T-helper 2 cell treated with Interferon-gamma antibody and Interleukin-4, amounts not matched to agents 5 μg/mL and 100 μg/mL, for 36 hours (primary cell): ENCODE measurements around the gene TMEM202.

Experiments
- DNase-seq: peaks from one replicate; pipeline ENCODE4 v3.0.0; 2021; ENCODE audit warnings: low spot score
- H3K27ac Mint-ChIP-seq: one replicate; pipeline ENCODE4 v1.8.0; 2021; ENCODE audit warnings: mild to moderate bottlenecking, mixed read lengths
- H3K27me3 Mint-ChIP-seq: one replicate; pipeline ENCODE4 v1.8.0; 2021; ENCODE audit warnings: low read depth, mixed read lengths
- H3K36me3 Mint-ChIP-seq: one replicate; pipeline ENCODE4 v1.8.0; 2021; ENCODE audit warnings: low read depth, mixed read lengths
- H3K4me1 Mint-ChIP-seq: one replicate; pipeline ENCODE4 v1.8.0; 2021; ENCODE audit warnings: low read depth, mixed read lengths
- H3K4me3 Mint-ChIP-seq: one replicate; pipeline ENCODE4 v1.8.0; 2022; ENCODE audit warnings: mild to moderate bottlenecking, moderate library complexity, mixed read lengths
- H3K9me3 Mint-ChIP-seq: one replicate; pipeline ENCODE4 v1.8.0; 2021; ENCODE audit warnings: mixed read lengths

TMEM202 gene, protein sequence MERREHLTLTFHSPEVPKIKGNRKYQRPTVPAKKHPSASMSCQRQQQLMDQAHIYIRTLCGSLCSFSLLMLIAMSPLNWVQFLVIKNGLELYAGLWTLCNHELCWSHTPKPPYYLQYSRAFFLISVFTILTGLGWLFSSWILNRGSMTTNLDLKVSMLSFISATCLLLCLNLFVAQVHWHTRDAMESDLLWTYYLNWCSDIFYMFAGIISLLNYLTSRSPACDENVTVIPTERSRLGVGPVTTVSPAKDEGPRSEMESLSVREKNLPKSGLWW

DNA sequence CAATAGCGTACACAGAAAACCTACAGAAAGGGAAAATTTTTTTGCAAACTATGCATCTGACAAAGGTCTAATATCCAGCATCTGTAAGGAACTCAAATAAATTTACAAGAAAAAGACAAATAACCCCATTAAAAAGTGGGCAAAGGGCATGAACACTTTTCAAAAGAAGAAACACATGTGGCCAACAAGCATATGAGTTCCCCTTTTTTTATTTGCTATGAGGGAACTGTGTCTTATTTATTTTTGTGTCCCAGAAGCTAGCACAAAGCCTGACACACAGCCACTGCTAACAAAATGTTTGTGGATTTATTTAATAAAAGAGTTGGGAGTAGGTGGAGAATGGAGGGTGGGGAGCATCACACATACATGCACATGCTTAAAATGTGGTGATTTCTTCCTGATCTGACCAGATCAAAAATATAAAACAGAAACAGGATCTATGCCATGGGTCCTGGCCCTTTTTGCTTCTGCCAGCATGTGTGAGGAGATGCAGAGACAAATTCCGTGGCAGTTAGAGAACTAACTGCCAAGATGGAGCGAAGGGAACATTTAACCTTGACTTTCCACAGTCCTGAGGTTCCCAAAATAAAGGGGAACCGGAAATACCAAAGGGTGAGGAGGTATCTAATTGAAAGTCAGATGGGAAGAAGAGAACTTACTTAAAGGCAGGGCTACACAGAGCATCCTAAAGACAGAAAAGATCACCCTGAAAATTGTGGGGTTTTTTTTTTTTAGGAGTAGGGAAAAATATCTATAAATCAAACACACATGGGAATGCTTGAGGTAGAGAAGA lies at the start of gene TMEM202:
Gene TMEM202 (plus strand): TSS at position 510 of the 793 bp plus-strand sequence. CDS start 22 bp downstream, at position 532.
- peaks cover 13% of the 10 kb centered on the region for H3K27me3 Mint-ChIP-seq
- H3K36me3 Mint-ChIP-seq, result no peaks in the 10 kb centered on the region
- no peak within 1 kb of the TSS for H3K4me3 Mint-ChIP-seq
- no peak within 1 kb of the TSS for H3K27ac Mint-ChIP-seq
- H3K9me3 Mint-ChIP-seq, result no peaks in the 10 kb centered on the region
- no peaks in the 10 kb centered on the region for H3K4me1 Mint-ChIP-seq
- DNase-seq, result no peak

DNA sequence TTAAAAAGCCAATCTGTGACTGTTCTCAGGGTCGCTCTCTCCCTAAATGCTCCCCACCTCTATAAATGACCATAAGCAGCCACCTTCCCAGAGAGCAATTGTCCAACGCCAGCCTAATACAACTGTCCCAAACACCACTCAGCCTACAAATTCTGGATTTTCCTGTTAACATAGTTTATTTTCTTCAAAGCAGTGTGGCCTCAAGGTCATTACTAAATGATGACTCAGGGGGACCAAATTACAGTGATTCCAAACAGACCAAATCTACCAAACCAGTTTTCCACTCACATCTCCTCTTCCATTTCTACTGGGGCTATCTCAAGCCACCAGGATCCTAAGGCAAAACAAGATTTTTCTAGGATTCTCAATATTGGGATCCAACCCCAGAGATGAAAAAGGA lies 44.8 kb upstream of the TMEM202 start:
- H3K36me3 Mint-ChIP-seq, result peaks cover 14% of the 10 kb centered on the region
- H3K27ac Mint-ChIP-seq, result no peak overlapping the region
- DNase-seq, result no peak
- no peak overlapping the region for H3K4me3 Mint-ChIP-seq
- H3K9me3 Mint-ChIP-seq, result no peaks in the 10 kb centered on the region
- H3K4me1 Mint-ChIP-seq, result no peaks in the 10 kb centered on the region
- H3K27me3 Mint-ChIP-seq, result no peaks in the 10 kb centered on the region

DNA sequence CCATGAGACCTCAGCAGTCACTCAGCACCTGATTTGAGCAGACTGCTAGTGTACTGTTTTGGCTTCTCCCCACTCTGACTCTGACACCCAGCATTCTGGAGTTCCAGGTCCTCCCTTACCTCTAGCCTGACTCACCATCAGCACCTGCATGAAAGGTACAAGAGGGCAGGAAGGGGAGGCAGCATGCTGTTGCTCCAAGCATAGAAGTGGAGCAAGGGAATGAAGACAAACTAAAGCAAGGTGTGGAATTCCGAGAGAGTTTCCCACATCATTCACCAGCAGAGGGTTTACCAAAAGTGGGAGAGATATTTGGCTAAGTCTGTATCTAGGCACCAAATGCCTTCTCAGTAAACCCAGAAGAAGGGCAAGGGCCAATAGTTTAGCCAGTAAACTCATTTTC lies 43.6 kb upstream of the TMEM202 start:
- Mint-ChIP-seq H3K27me3 (no peaks in the 10 kb centered on the region), H3K4me3 (no peak overlapping the region), H3K4me1 (peaks cover 5% of the 10 kb centered on the region), H3K9me3 (no peaks in the 10 kb centered on the region), H3K27ac (no peak overlapping the region), H3K36me3 (peaks cover 5% of the 10 kb centered on the region)
- DNase-seq, result no peak

DNA sequence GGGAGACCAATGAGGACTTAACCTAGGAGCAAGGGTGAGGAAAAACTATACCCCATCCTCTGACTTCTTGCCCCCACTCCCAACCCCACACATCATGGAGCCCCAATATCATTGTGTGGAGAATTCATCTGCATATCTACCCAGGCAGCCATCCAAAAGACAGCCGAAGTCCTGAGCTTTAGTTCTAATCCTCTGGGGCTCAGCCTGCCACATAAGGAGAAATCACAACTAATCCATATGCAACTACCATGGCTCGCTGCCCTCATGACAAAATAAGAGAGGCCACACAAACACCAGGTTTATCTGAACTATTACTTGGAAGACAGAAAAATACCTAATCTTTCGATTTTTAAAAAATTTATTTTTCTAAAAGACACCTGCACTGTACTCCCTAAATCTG lies 40.0 kb upstream of the TMEM202 start:
- no peaks in the 10 kb centered on the region for H3K27me3 Mint-ChIP-seq
- no peak overlapping the region for H3K4me3 Mint-ChIP-seq
- H3K27ac Mint-ChIP-seq, result no peak overlapping the region
- peaks cover 5% of the 10 kb centered on the region for H3K36me3 Mint-ChIP-seq
- no peak for DNase-seq
- peaks cover 5% of the 10 kb centered on the region for H3K4me1 Mint-ChIP-seq
- no peaks in the 10 kb centered on the region for H3K9me3 Mint-ChIP-seq

DNA sequence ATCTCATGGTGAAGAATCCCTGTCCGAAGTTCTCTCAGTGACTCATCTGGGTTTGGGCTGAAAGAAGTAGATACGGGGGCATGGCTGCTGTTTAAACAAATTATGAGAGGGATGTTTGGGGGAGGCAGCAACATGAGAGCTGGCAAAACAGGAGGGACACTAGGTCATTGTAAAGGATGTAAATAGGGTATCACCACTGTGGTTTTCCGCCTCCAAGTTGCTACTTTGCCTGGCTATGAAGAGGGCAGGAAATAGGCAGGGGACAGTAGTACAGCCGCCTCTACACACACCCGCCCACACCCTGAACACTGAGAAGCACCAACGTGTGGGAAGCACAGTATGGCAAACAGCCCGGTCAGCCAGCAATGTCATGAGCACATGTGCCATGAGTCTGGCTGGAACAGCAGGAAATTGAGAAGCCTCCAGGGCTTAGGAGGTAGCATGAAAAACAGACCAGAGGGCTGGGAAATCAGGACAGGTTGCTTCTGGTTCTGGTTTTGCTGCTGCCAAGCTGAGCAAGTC lies 39.4 kb upstream of the TMEM202 start:
- no peak overlapping the region for H3K27ac Mint-ChIP-seq
- no peak overlapping the region for H3K4me3 Mint-ChIP-seq
- no peak for DNase-seq
- no peaks in the 10 kb centered on the region for H3K9me3 Mint-ChIP-seq
- peaks cover 2% of the 10 kb centered on the region for H3K36me3 Mint-ChIP-seq
- H3K4me1 Mint-ChIP-seq, result peaks cover 5% of the 10 kb centered on the region
- no peaks in the 10 kb centered on the region for H3K27me3 Mint-ChIP-seq

DNA sequence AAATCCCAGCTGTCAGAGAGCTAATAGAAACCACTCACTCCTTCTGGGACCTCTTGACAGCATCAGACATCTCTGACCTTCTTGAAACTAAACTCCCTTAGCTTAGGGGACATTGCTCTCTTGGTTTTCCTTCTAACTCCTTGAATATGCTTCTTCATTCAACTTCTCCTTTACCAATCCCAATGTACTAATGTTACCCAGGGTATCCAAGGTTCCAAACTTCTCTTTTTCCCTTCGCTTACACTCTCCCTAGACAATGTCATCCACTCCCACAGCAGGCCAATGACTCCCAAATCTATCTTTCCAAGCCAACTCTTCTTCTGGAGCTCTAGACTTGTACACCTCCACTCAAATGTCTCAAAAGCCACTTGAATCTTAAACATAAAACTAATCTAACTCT lies 36.9 kb upstream of the TMEM202 start:
- no peak overlapping the region for H3K27ac Mint-ChIP-seq
- no peak for DNase-seq
- H3K4me1 Mint-ChIP-seq, result peaks cover 12% of the 10 kb centered on the region
- H3K27me3 Mint-ChIP-seq, result no peaks in the 10 kb centered on the region
- no peaks in the 10 kb centered on the region for H3K9me3 Mint-ChIP-seq
- H3K36me3 Mint-ChIP-seq, result no peaks in the 10 kb centered on the region
- H3K4me3 Mint-ChIP-seq, result no peak overlapping the region

DNA sequence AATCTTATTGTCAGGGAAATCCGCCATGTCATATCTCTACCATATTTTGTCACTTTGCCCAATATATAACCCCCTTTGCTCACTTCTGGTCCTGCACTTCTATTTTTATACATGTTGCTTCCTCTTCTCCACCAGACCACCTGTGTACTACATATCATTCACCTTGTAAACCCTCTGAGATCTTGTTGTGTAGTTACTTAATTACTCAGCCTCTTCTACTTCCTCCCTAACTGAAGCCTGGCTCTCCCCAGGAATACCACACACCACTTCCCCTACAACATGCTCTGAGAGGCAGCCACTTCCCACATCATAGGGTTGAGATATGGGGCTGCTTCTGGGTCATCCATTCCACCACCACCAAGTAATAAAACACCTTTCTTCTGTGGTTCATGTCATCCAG lies 32.3 kb upstream of the TMEM202 start:
- DNase-seq, result peak; percentile 10
- H3K27ac Mint-ChIP-seq, result peak overlapping the region; percentile 34
- H3K4me1 Mint-ChIP-seq, result peaks cover 18% of the 10 kb centered on the region
- H3K36me3 Mint-ChIP-seq, result peaks cover 12% of the 10 kb centered on the region
- H3K4me3 Mint-ChIP-seq, result peak overlapping the region; percentile 1
- H3K9me3 Mint-ChIP-seq, result no peaks in the 10 kb centered on the region
- H3K27me3 Mint-ChIP-seq, result no peaks in the 10 kb centered on the region

DNA sequence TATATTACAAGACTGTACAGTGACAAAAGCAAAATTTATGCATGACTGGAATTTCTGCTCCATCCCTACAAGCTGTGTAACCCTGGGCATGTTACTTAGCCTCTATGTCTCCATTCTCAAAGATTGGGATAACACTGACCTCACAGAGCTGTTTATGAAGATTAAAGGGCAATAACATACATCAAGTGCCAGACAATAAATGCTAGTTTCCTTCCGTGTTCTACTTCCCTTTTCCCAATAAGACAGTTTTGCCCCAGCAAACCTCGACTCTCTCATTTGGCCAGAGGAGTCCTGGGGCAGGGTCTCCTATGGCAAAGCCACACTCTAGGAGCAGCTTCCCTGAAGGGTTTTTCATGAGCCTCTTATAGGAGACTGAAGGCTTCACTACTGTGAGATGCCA lies 29.8 kb upstream of the TMEM202 start:
- Mint-ChIP-seq H3K4me3 (no peak overlapping the region), H3K27ac (no peak overlapping the region)

DNA sequence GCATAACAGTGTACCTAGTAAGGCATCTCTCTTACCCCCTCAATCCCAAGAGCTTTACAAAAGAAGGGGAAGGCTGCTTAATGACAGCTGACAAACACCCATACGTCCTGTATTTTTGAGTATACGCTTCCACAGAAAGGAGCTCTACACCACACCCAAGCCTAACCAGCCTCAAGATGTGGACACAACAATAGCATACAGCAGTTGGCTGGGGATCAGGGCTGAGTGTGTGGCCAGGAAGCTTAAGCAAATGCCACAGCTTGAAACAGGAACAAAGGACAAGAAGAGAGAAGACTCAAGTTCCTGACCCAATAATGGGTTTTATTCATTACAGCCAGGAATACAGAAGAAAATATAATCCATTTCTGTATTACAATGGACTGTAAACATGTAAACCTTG lies 29.2 kb upstream of the TMEM202 start:
- Mint-ChIP-seq H3K27ac (peak overlapping the region; percentile 41), H3K4me1 (peaks cover 23% of the 10 kb centered on the region)
- DNase-seq, result no peak

More for the DNA sequence above, 29.8 kb upstream of the TMEM202 start:
- Mint-ChIP-seq H3K36me3 (peaks cover 12% of the 10 kb centered on the region), H3K27me3 (no peaks in the 10 kb centered on the region), H3K9me3 (no peaks in the 10 kb centered on the region), H3K4me1 (peaks cover 22% of the 10 kb centered on the region)
- no peak for DNase-seq

DNA sequence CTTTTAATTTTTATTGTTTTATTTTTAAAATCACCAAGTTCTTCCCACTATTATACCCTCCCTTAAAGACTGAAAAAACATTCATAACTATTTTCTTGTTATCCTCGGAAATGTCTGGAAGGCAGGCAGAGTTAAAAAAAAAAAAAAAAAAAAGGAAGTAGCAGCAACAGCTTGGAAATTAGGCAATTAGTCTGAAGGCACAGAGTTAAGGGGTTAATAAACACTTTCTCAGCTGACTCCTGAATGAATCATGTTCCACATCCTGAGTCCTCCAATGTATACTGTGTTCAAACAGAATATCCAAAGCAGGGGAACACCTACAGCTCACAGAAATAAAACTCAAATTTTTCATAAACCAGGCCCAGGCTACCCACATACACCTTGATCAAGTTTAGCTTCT lies 28.1 kb upstream of the TMEM202 start:
- Mint-ChIP-seq H3K9me3 (no peaks in the 10 kb centered on the region), H3K27ac (no peak overlapping the region), H3K4me3 (no peak overlapping the region), H3K36me3 (peaks cover 17% of the 10 kb centered on the region), H3K4me1 (peaks cover 34% of the 10 kb centered on the region), H3K27me3 (no peaks in the 10 kb centered on the region)
- DNase-seq, result no peak

More for the DNA sequence above, 29.2 kb upstream of the TMEM202 start:
- H3K9me3 Mint-ChIP-seq, result no peaks in the 10 kb centered on the region
- no peaks in the 10 kb centered on the region for H3K27me3 Mint-ChIP-seq
- peaks cover 12% of the 10 kb centered on the region for H3K36me3 Mint-ChIP-seq
- no peak overlapping the region for H3K4me3 Mint-ChIP-seq

DNA sequence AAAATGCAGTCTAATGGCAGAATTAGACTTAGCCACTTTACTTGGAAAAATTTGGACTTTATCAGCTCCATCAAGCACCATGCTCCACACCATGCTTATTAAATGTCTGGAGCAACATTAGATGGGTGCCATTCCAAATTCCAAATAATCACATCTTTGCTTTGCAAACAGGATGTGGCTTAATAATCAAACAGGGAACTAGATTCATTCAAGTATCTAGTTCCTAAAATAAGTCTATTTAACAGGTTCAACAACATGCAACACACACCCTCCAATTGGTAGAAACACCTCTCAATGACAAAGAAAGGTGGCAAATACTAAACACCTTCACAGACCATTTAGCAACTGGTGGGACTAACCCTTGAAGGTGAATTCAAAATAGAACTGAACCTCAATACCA lies 25.7 kb upstream of the TMEM202 start:
- no peak overlapping the region for H3K27ac Mint-ChIP-seq
- peaks cover 34% of the 10 kb centered on the region for H3K4me1 Mint-ChIP-seq

DNA sequence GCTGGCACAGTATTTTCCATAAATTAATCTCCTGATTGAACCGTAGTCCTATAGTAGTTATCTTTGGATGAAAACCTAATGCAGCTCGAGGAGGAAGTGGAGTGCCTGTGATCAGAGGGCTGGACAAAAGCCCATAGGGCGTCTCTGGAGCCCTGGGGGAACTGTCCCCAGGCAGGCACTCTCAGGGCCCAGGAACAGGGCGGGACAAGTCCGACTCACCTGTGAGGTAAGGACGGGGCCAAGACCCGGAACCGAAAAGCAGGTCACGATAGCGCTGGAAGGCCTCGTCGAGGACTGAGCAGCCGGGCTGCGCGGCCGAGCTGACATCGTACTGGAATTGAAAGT lies 22.6 kb upstream of the TMEM202 start:
- Mint-ChIP-seq H3K4me1 (peaks cover 31% of the 10 kb centered on the region), H3K36me3 (peaks cover 9% of the 10 kb centered on the region), H3K4me3 (peak overlapping the region; percentile 97)

More for the DNA sequence above, 25.7 kb upstream of the TMEM202 start:
- no peaks in the 10 kb centered on the region for H3K27me3 Mint-ChIP-seq
- H3K36me3 Mint-ChIP-seq, result peaks cover 16% of the 10 kb centered on the region
- H3K9me3 Mint-ChIP-seq, result no peaks in the 10 kb centered on the region
- no peak overlapping the region for H3K4me3 Mint-ChIP-seq
- DNase-seq, result no peak

DNA sequence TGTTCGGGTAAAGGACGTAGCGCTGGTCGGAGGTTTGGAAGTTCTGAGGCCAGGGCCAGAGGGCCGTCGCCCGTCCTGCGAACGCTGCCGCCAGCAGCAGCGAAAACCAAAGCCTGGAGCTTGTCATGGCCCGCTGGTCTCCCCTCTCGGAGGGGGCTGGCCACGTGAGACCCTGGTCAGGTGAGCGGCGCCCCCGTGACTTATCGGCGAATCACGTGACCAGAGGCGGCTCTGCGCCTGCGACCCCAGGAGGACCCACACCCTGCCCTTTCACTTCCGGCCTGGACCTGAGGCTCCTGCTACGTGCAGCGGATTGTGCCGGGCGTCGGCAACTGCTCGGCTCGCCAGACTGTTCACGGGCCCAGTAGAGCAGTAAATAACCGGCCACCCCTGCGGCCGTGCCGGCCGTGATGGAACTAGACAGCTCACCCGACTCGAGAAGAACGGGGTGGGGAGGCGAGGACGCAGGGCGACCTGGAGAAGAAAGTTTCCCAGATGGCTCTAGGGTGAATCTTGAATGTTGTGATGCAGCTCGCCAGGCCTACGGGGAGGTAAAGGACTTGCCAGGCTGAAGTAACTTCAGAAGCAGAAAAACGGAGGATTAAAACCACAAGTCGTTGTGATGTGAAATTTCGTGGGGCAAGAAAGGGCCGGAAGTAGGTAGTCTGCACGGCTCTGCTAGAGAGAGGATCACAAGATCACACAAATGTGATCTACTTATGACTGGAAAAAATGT lies 22.1 kb upstream of the TMEM202 start, which contains the start of gene HEXA:
Gene HEXA (minus strand): TSS at position 169 of the 736 bp plus-strand sequence. CDS start 42 bp downstream, at position 127.
- no peaks in the 10 kb centered on the region for H3K27me3 Mint-ChIP-seq
- H3K4me1 Mint-ChIP-seq, result peaks cover 31% of the 10 kb centered on the region
- peak within 1 kb of the TSS; percentile 98 for H3K27ac Mint-ChIP-seq
- H3K36me3 Mint-ChIP-seq, result peaks cover 9% of the 10 kb centered on the region
- peak; percentile 95 for DNase-seq
- H3K9me3 Mint-ChIP-seq, result no peaks in the 10 kb centered on the region
- peak within 1 kb of the TSS; percentile 97 for H3K4me3 Mint-ChIP-seq

More for the DNA sequence above, 22.6 kb upstream of the TMEM202 start:
- no peaks in the 10 kb centered on the region for H3K27me3 Mint-ChIP-seq
- no peak for DNase-seq
- no peaks in the 10 kb centered on the region for H3K9me3 Mint-ChIP-seq
- peak overlapping the region; percentile 98 for H3K27ac Mint-ChIP-seq

DNA sequence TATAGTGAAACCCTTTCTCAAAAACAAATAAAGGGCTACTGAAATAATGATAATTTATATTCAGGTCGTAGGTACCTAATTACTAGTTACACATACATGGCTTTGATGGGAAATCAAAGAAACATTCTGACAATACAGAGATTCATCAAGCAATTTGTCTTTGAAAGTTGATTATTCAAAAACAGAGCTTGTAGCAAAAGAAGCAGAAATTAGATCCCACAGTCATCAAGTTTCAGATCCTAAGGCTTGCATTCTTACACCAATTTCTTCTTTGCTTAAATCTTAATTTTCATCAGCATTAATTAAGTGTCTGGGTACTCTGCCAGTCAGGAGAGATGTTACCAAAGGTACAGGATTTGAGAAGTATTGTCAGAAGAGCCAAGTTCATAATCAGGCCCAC lies 20.8 kb upstream of the TMEM202 start:
- Mint-ChIP-seq H3K27me3 (no peaks in the 10 kb centered on the region), H3K27ac (no peak overlapping the region), H3K4me3 (no peak overlapping the region), H3K9me3 (no peaks in the 10 kb centered on the region), H3K4me1 (peaks cover 31% of the 10 kb centered on the region), H3K36me3 (peaks cover 9% of the 10 kb centered on the region)
- no peak for DNase-seq
